Endothelial cell of umbilical vein (primary cell): ENCODE data around the gene CBX2. TPM values are rescaled to one million over a fixed set of nuclear protein-coding genes. Genes with fewer than 3 reads are reported as not detected.

Experiments used
- BruUV-seq: library from RNA; stranded (reverse); fragments of 400-500 nt; replicated peaks from 2 replicates; lab custom pipeline; 2021; lab: Mats Ljungman, UMichigan
- CTCF ChIA-PET: fragments of 300-600, 350-600 bp; sonication (Branson Sonifier 250); formaldehyde crosslinking; loops from one replicate; lab custom pipeline; 2021; ENCODE audit warnings: antibody characterized with exemption, inconsistent platforms; lab: Charles Lee
- POLR2A ChIA-PET: fragments of 300-600, 350-600 bp; sonication (Branson Sonifier 250); formaldehyde crosslinking; loops from one replicate; lab custom pipeline; 2021; ENCODE audit warnings: antibody characterized with exemption, inconsistent platforms; lab: Charles Lee
- DNase-seq: peaks from one replicate; pipeline ENCODE4 v3.0.0-alpha.2; 2011; ENCODE audit warnings: low read depth, low spot score
- FAIRE-seq: peaks from 2 replicates; lab custom pipeline; 2011; peaks lifted over from hg19 to GRCh38; lab: Jason Lieb, UNC
- H2AFZ ChIP-seq: 2 replicates; pipeline ENCODE4 v1.6.0; 2012; ENCODE audit warnings: low read depth, low read length, control low read depth, inconsistent platforms
- H3K27ac ChIP-seq: 2 replicates; pipeline ENCODE4 v1.5.1; 2011; ENCODE audit warnings: low read depth, mild to moderate bottlenecking, control low read depth, low read length, moderate library complexity; ENCODE audit not compliant: insufficient read depth
- H3K27me3 ChIP-seq, 2 experiments: 2 replicates each; pipeline versions ENCODE4 v1.6.0 to v1.6.1; 2011; ENCODE audit warnings: low read length in 2 of 2, mixed read lengths in 1 of 2; ENCODE audit not compliant: control insufficient read depth in 2 of 2, insufficient read depth in 2 of 2
- H3K36me3 ChIP-seq, 2 experiments: 2 replicates in 1 of 2; 3 replicates in 1 of 2; pipeline ENCODE4 v1.5.1; 2011; ENCODE audit warnings: low read length in 2 of 2, mild to moderate bottlenecking in 1 of 2, moderate library complexity in 1 of 2; ENCODE audit not compliant: control insufficient read depth in 2 of 2, insufficient read depth in 2 of 2; ENCODE audit errors: extremely low read depth in 1 of 2
- H3K4me1 ChIP-seq: 3 replicates; pipeline ENCODE4 v1.5.1; 2011; ENCODE audit warnings: mild to moderate bottlenecking, low read length; ENCODE audit not compliant: control insufficient read depth, insufficient read depth; ENCODE audit errors: extremely low read depth
- H3K4me2 ChIP-seq: 2 replicates; pipeline ENCODE4 v1.6.1; 2011; ENCODE audit warnings: low read length, control low read depth, mixed read lengths; ENCODE audit not compliant: insufficient read depth
- H3K4me3 ChIP-seq, 3 experiments: fragments of 200-600 bp in 1 of 3; sonication (generic), shearing (Covaris generic) in 1 of 3; replicated peaks in 1 of 3; 2 replicates each; pipeline ENCODE4 v1.5.1; 2011 to 2016; ENCODE audit warnings: control low read depth in 3 of 3, low read length in 3 of 3, mild to moderate bottlenecking in 2 of 3, inconsistent platforms in 1 of 3, low read depth in 1 of 3, moderate library complexity in 1 of 3; ENCODE audit not compliant: insufficient read depth in 1 of 3
- H3K79me2 ChIP-seq: 2 replicates; pipeline ENCODE4 v1.6.0; 2012; ENCODE audit warnings: low read length, inconsistent platforms; ENCODE audit not compliant: control insufficient read depth, insufficient read depth
- H3K9ac ChIP-seq: replicated peaks from 2 replicates; pipeline ENCODE3; 2011; ENCODE audit warnings: low read length, control low read depth; ENCODE audit not compliant: insufficient read depth; ENCODE audit errors: extremely low read depth
- H3K9me1 ChIP-seq: replicated peaks from 3 replicates; pipeline ENCODE4 v1.6.0; 2011; ENCODE audit warnings: mild to moderate bottlenecking, low read length; ENCODE audit not compliant: control insufficient read depth, insufficient read depth; ENCODE audit errors: extremely low read depth
- H3K9me3 ChIP-seq: replicated peaks from 2 replicates; pipeline ENCODE4 v1.5.1; 2012; ENCODE audit warnings: low read length, inconsistent platforms; ENCODE audit not compliant: control insufficient read depth, insufficient read depth
- H4K20me1 ChIP-seq: replicated peaks from 2 replicates; pipeline ENCODE3; 2011; ENCODE audit warnings: mild to moderate bottlenecking, low read length; ENCODE audit not compliant: control insufficient read depth, insufficient read depth; ENCODE audit errors: extremely low read depth
- CTCF ChIP-seq, 2 donors: IDR thresholded peaks; 1 replicate in 1 of 2; 2 replicates in 1 of 2; pipeline ENCODE4 v1.5.1; 2011; ENCODE audit warnings: low read length in 2 of 2, mild to moderate bottlenecking in 2 of 2, moderate library complexity in 2 of 2, control low read depth in 1 of 2, inconsistent platforms in 1 of 2, low read depth in 1 of 2; ENCODE audit not compliant: insufficient read depth in 1 of 2; ENCODE audit errors: extremely low read depth in 1 of 2
- EZH2 ChIP-seq: IDR thresholded peaks from 2 replicates; pipeline ENCODE4 v1.6.1; 2012; ENCODE audit warnings: borderline replicate concordance, low read depth, mild to moderate bottlenecking, moderate library complexity, low read length, inconsistent platforms; ENCODE audit not compliant: severe bottlenecking
- FOS ChIP-seq: IDR thresholded peaks from 2 replicates; pipeline ENCODE4 v1.6.1; 2011; ENCODE audit warnings: mild to moderate bottlenecking, low read length, moderate library complexity, borderline replicate concordance; ENCODE audit not compliant: insufficient read depth
- GATA2 ChIP-seq: IDR thresholded peaks from 2 replicates; pipeline ENCODE4 v1.7.0; 2011; ENCODE audit warnings: low read depth, mild to moderate bottlenecking, moderate library complexity, mixed read lengths, low read length; ENCODE audit not compliant: insufficient read length, insufficient read depth
- JUN ChIP-seq: IDR thresholded peaks from 2 replicates; pipeline ENCODE4 v1.6.1; 2011; ENCODE audit warnings: borderline replicate concordance, low read depth; ENCODE audit not compliant: insufficient read length, insufficient read depth
- MAX ChIP-seq: IDR thresholded peaks from 2 replicates; pipeline ENCODE4 v1.6.1; 2011; ENCODE audit not compliant: insufficient read depth, insufficient read length
- MYC ChIP-seq: IDR thresholded peaks from one replicate; pipeline ENCODE4 v1.6.1; 2011; ENCODE audit warnings: mild to moderate bottlenecking, low read depth, low read length
- POLR2A ChIP-seq: IDR thresholded peaks from 2 replicates; pipeline ENCODE4 v1.6.1; 2012; ENCODE audit warnings: low read depth, mild to moderate bottlenecking, control low read depth, low read length
- POLR2AphosphoS5 ChIP-seq: IDR thresholded peaks from 2 replicates; pipeline ENCODE4 v1.6.1; 2012; ENCODE audit warnings: low read depth, mild to moderate bottlenecking, control low read depth, low read length, moderate library complexity; ENCODE audit not compliant: insufficient read depth
- dilution Hi-C: fragments of 300-500 bp; cut with MboI; formaldehyde crosslinking; loops from one replicate; pipeline ENCODE4 v1.15.0; 2019; ENCODE audit warnings: low sequenced_read_pairs; ENCODE audit not compliant: extremely low pct_ligation_motif_present
- intact Hi-C: fragments of 100-400 bp; cut with micrococcal nuclease; formaldehyde crosslinking; loops from one replicate; pipeline ENCODE4 v1.10.0; 2022
- polyA plus RNA-seq, 4 experiments: library from polyadenylated mRNA; depleted of rRNA in 3 of 4; stranded (reverse) in 3 of 4; unstranded in 1 of 4; fragments of >200 nt; gene quantifications; 2 replicates each; pipeline versions ENCODE4 v1.2.1 to v1.2.3, GENCODE V29; 2011 to 2012; ENCODE audit warnings: missing spikeins in 1 of 4
- total RNA-seq: library from RNA; stranded (reverse); gene quantifications from 2 replicates; pipeline ENCODE4 v1.2.3, GENCODE V29; 2021

Gene CBX2
- total and polyA plus RNA-seq, 2 donors (not counting 3 experiments of a cell fraction or from before 2014, with no cell fraction given): 10.5 to 20.0 TPM

GRCh38 chr17:79809530-79810129 is 31.7 kb downstream of the CBX2 start:
- no peak overlapping the region for H2AFZ ChIP-seq
- no peak overlapping the region for H3K4me3 ChIP-seq
- no peaks in the 10 kb centered on the region for H3K79me2 ChIP-seq
- no peak for DNase-seq
- H3K36me3 ChIP-seq: no peaks in the 10 kb centered on the region
- BruUV-seq: no TSS peak
- no peak overlapping the region for H3K27ac ChIP-seq
- H3K9me1 ChIP-seq: no peaks in the 10 kb centered on the region
- no peak overlapping the region for H3K9ac ChIP-seq
- H3K9me3 ChIP-seq: no peaks in the 10 kb centered on the region
- H3K4me2 ChIP-seq: no peak overlapping the region
- H3K4me1 ChIP-seq: peaks cover 5% of the 10 kb centered on the region
- dilution Hi-C loops (no loop called here), intact Hi-C loops (loop anchor here (2.0 kb wide), 2 partner anchors 29 to 63 kb away; partner anchors contain the start of gene CBX4)
- H3K27me3 ChIP-seq: peaks cover 74 to 83% of the 10 kb centered on the region in 2 experiments
- TF ChIP-seq EZH2 (peak; percentile 64), MYC (no peak)
- no peaks in the 10 kb centered on the region for H4K20me1 ChIP-seq
- ChIA-PET POLR2A (interaction anchor here (0.6 kb wide), 1 partner anchor 12 kb away, joined by 5 read pairs; the partner anchor contains the start of gene CBX8), CTCF (interaction anchor here (0.9 to 6.1 kb wide), 5 partner anchors 10 to 33 kb away, joined by 3 to 59 read pairs (median 9); partner anchors contain the start of gene CBX4)
- no peak for FAIRE-seq

GRCh38 chr17:79810130-79811010 is 32.4 kb downstream of the CBX2 start:
- H3K9ac ChIP-seq: no peak overlapping the region
- BruUV-seq: no TSS peak

More at GRCh38 chr17:79810130-79811010, 32.4 kb downstream of the CBX2 start:
- no peaks in the 10 kb centered on the region for H3K36me3 ChIP-seq
- H3K9me3 ChIP-seq: no peaks in the 10 kb centered on the region
- H3K4me3 ChIP-seq: no peak overlapping the region
- dilution Hi-C loops (no loop called here), intact Hi-C loops (loop anchor here (2.0 kb wide), 2 partner anchors 28 to 64 kb away; partner anchors contain the start of gene CBX4)
- CTCF ChIA-PET: interaction anchor here (0.6 to 6.1 kb wide), 20 partner anchors 9 to 70 kb away, joined by 3 to 59 read pairs (median 6); partner anchors contain the start of genes CBX4 and CBX8
- POLR2A ChIA-PET: interaction anchor here (1.3 kb wide), 1 partner anchor 13 kb away, joined by 3 read pairs; the partner anchor contains the start of gene CBX8
- DNase-seq (peak; percentile 64), FAIRE-seq (peak; percentile 70)
- peaks cover 69 to 82% of the 10 kb centered on the region in 2 experiments for H3K27me3 ChIP-seq
- TF ChIP-seq MYC (no peak), POLR2A (no peak), MAX (no peak), POLR2AphosphoS5 (no peak), EZH2 (no peak), JUN (no peak), CTCF (IDR thresholded peaks at IDR 0.05; ENCODE audit: extremely low read depth in 1 of 2, insufficient read depth in 1 of 2, low read depth in 1 of 2, low read length in 2 of 2) (no peak), GATA2 (no peak), FOS (no peak)
- peak overlapping the region; percentile 13 for H2AFZ ChIP-seq
- H3K9me1 ChIP-seq: no peaks in the 10 kb centered on the region
- peaks cover 8% of the 10 kb centered on the region for H3K4me1 ChIP-seq
- H3K79me2 ChIP-seq: no peaks in the 10 kb centered on the region
- no peaks in the 10 kb centered on the region for H4K20me1 ChIP-seq
- H3K4me2 ChIP-seq: no peak overlapping the region
- no peak overlapping the region for H3K27ac ChIP-seq
